GM19455 (cell line): ENCODE results near the gene YTHDF2.

Experiments
- ATAC-seq: cut with Tn5 transposase; IDR thresholded peaks from one replicate; pipeline ENCODE4 v1.9.1; 2021; ENCODE audit not compliant: unreplicated experiment

YTHDF2 gene

DNA sequence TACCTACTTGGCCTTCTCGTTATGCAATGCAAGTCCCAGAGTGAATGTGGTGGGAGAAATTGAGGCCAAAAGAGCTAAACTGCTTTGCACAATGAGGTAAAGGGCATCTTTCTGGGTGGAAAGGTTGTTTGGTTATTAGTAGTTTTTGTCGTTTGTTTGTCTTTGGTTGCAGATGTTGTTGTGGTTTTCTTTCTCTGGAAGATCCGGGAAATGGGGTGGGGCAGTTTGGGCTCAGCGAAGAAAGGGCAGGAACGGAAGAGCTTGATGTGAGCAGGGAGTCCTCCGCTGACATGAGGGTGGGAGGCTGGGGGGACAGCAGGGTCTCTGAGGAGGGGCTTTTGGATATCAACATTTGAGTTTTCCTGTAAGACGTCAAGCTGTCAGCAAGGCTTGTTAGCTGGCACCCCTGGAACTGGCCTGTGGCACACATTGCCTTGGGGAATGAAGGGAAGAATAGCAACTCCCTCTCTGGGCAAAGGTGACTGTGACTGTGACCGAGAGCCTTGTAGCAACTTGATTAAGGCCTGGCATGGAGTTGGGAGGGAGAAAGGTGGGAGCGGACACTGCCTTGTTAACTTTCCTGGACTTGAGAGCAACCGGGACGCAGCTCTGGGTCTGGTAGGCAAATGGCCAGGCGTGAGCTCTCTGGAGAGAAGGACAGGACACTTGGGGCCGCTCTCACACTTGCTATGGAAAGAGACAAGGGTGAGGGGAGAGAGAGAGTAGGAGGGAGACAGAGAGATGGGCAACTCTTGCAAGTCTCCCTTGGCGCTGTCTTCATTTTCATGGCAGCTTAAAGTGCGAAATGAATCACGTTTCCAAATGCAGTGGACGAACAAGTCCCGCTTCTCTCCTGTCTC is 59.8 kb downstream of the YTHDF2 start:
- no peak for ATAC-seq

DNA sequence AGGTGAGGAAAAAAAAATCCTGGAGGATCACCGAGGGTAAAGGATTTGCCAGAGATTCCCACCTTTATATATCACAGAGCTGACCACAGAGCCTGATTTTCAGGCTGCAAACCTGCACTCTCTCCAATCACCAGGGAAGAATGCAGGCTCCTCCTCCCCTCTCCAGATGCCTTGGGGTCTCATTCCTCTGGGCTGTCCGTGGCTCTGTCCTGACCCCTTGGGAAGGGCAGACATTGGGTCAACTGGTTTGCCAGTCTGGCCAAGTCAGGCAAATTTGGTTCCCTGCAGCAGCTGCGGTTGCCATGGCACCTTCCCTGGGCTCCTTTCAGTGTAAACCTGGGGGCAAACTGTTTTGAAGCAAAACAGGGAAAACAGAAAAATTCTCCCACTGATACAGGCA is 63.6 kb downstream of the YTHDF2 start:
- no peak for ATAC-seq

- no peak for ATAC-seq
Observed at GRCh38 chr1:28801461-28801860, 64.7 kb downstream of the YTHDF2 start.

- ATAC-seq: no peak
Observed at GRCh38 chr1:28803051-28803450, 66.3 kb downstream of the YTHDF2 start.

- ATAC-seq: no peak
Observed at GRCh38 chr1:28803662-28804061, 66.9 kb downstream of the YTHDF2 start.

DNA sequence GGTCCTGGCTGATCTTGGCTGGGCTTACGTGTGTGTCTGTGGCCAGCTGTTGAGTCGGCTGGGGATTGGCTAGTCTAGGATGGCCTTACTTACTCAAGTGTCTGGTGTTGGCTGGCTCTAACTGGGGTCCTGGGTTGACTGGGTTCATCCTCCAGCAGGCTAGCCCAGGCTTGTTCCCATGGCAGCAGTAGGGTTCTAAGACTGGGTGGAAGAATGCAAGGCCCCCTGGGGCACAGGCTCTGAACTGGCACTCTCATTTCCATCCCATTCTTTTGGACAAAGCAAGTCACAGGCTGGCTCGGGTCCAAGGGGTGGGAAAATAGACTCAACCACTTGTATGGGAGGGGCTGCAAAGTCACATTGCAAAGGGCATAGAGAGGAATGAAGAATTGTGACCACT is 67.3 kb downstream of the YTHDF2 start:
- ATAC-seq: no peak

GRCh38 chr1:28807046-28807445 is 70.3 kb downstream of the YTHDF2 start:
- no peak for ATAC-seq

DNA sequence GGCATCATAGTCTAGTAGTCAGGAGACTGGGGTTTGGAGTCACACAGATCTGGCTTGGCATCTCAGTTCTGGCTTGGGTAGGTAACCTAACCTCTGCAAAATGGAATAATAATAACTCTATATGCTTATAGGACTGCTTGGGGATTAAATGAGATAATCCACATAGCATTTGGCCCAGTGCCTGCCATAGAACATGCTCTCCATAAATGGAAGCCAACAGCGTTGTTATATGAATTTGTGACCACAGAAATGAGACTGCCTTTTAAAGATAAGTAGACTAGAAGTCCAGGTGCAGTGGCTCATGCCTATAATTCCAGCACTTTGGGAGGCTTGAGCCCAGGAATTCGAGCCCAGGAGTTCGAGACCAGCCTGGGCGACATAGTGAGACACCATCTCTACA is 71.2 kb downstream of the YTHDF2 start:
- no peak for ATAC-seq

DNA sequence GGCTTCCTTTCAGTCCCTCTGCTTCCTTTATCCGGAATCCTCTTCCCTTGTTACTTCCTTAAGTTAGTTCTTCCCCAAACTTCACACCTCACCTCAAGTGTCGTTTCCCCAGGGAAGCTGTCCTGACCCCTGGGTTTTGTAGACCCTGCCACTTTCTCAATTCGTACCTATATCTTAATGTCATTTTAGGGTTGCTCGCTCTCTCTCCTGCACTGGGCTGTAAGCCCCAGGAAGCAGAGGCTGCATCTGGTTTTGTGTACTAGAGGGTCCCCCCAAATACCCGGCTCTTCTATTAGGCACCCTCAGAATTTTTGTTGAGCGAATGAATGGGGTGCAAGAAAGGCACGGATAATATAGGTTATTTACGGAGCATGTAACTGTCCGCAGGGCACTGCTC is 74.6 kb downstream of the YTHDF2 start:
- no peak for ATAC-seq

- ATAC-seq: no peak
Observed at GRCh38 chr1:28811766-28812668, 75.3 kb downstream of the YTHDF2 start, which contains the start of gene OPRD1. Gene OPRD1 (plus strand): TSS chr1:28812170. CDS start chr1:28812384, 214 bp downstream.

DNA sequence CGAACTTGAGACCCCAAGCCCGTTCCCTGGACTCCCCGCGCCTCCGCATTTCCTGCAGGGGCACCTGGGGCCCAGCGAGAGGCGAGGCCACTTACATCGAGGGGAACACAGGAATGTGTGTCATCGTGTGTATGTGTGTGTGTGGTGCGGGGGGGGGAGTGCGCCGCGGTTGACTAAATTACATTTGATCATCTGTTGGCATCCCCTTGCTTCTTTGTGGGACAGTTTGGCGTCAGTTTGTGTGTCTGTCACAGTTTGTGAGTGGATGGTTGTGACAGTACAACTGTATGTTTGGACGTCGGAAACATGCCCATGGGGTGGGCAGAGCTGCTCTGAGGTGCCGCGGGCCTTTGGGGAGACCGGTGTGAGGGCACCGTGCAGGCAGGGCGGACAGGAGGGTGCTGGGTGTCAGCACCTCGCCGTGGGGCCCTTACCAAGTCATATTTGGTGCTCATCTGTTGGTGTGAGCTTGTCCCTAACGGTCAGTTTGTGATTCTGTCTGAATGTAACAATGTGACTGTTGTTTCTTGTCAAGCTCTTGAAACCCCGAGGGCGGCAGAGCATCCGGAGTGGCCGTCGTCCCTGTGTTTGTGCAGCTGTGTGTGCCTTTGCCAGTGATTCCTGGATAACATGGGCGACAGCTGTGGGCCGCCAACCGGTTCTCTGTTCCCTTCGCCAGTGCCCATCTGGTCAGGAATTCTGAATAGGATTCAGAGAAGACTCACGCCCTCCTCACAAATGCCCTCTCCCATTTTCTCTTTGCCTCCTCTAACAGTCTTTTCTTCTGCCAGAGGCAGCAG is 76.1 kb downstream of the YTHDF2 start:
- ATAC-seq: no peak

DNA sequence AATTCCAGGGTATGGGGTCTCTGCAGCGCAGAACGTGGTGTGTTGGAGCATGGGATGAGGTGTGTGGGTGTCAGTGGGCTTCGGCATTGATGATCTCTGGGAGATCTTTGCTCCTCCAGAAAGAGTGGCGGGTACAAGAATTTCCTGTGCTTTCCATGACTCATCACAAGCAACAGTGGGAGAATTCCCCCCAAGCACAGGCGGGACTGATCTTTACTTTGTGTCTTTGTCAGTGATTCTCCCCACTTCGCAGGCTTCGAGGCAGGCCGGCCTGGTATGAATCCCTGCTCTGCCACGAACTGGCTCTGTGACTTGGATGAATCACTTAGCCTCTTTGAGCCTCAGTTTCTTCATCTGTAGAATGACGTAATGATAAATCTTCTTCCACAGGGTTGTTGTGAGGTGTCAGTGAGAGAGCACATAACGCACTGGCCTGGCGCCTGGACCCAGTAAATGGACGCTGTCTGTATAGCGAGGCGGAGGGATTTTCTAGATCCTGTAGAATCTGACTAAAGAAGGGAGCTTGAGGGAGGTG is 77.3 kb downstream of the YTHDF2 start:
- ATAC-seq: no peak

DNA sequence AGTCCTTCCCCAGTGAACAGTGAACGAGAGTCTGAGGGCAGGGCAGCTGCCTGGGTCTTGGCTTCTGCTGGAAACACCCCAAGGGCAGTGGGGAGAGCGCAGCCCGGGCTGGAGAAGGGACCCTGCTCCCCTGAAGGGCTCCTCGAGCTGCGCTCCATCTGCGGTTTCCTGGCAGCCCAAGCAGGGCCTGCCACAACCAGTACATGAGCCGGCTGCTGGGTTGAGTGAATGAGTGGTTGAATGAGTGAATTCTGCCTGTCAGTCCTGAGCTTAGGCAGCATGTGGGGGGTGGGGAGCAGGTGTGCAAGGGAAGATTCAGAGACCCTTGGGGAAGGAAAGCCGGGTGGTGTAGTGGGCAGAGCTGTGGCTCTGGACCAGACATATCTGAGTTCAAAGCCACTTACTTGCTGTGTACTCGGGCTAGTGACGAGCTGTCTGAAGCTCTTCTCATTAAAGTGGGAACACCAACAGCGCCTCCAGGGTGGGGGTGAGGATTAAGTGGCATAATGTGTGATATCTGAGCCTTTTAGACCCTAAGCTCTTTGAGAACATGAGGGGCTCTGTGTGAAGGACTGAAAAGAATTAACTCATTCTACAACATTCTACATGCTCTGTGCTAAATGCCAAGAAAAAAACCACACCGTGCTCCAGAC is 78.9 kb downstream of the YTHDF2 start:
- ATAC-seq: no peak

- ATAC-seq: no peak
Observed at GRCh38 chr1:28817133-28817532, 80.4 kb downstream of the YTHDF2 start.

- no peak for ATAC-seq
Observed at GRCh38 chr1:28819020-28819419, 82.3 kb downstream of the YTHDF2 start.
